HG02571 (cell line): ENCODE data around the gene ALS2CL.

Experiments
- ATAC-seq: cut with Tn5 transposase; IDR thresholded peaks from one replicate; pipeline ENCODE4 v1.9.1; 2021; ENCODE audit warnings: mild to moderate bottlenecking, moderate library complexity; ENCODE audit not compliant: unreplicated experiment

The ALS2CL gene

GRCh38 chr3:46716461-46717441 lies 23.3 kb upstream of the ALS2CL start:
- no peak for ATAC-seq

GRCh38 chr3:46715507-46716175 lies 22.2 kb upstream of the ALS2CL start:
- no peak for ATAC-seq

GRCh38 chr3:46714728-46715506 lies 21.4 kb upstream of the ALS2CL start:
- no peak for ATAC-seq

DNA sequence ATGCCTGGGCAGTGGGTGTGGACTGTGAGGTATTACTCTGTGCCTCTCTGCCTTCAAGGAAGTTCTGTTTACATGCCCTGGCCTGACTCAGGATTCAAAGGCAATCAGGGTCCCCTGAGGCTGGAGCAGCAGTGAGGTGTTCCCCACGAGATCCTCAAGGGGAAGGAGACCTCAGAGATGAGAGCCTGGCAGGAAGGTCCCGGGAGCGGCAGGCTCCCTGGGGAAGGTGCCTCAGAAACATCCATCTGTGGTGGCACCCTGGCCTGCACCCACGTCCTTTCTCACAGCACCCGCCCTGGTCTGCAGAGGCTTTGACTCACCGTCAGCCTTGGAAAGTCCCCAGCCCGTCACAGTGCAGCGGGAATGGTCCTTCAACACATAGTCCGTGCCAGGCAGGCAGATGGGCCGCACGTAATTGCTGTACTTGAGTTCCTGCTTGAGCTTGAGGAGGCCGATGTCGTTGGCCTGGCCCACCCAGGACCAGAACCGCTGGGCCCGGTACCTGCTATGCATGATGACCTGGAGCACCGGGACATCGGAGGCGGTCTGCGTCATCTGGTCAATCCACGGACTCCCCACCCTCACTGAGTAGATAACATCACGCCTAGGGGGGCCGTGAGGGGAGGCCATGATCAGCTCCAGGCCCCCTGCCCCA lies 20.5 kb upstream of the ALS2CL start:
- peak; percentile 71 for ATAC-seq

DNA sequence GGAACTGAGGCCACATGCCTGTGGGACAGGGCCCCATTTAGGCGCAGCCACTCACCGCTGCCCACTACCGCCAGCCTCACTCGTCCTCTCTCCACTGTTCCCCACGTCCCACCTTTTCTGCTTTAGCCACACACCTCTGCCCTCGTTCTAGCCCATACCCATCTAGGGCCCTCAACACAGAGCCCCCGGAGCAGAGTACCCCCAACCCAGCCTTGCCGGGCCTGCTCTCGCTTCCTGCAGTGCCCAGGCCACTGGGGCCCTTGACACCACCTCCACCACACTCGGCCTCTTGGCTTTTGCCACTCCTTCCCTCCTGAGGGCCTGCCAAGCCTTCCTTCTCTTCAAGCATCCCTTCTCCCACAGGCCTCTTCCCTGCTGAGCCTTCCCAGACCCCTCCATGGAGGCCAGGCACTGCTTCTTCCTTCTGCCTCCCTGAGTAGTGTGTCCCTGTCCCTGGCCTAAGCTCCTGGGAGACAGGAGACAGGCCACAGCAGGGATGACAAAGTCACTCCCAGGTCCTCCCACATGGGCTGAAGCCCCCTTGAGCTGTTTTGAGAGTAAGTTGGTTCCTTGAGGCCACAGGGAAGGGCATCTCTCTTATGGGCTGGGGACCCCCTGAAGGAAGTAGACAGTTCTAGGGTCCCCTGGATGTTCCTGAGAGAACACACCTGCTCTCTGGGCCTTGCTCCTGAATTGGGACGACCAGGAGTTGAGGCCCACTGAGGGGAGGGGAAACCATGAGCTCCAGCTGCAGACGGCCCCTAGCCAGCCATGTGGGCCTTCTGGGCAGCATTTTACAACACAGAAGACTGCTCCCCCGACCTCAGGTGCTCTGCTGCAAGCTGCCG lies 19.8 kb upstream of the ALS2CL start:
- no peak for ATAC-seq

GRCh38 chr3:46712191-46713049 lies 18.9 kb upstream of the ALS2CL start:
- ATAC-seq: no peak

- ATAC-seq: no peak
These were observed 18.3 kb upstream of the ALS2CL start for GRCh38 chr3:46711760-46712159.

GRCh38 chr3:46711305-46711704 lies 17.8 kb upstream of the ALS2CL start:
- ATAC-seq: no peak

DNA sequence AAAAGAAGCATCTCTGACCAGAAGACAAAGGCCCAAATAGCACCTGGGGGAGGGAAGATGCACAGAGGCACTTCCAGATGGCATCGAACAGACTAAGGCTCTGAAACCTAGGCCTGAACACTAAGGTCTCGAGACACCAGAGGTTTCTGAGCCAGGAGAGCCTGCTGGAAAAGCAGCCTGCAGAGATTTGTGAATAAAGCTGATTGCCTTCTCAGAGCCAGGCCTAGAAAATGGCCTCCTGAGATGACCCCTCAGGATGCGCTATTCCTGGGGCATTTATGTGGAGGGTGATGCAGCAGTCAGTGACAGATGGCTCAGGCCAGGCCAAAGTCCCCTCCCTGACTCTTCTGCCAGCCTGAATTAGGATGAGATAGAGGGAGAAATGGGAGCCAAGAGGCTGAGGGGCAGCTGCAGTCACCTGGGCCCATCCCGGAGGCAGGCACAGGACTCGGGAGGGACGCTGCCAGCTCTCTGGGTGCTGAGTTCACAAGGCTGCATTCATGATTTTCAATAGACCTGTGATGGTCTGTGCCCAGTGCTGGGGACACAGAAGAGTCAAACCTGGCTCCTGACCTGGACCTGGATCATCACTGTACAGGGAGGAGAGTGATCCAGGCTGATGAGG lies 17.3 kb upstream of the ALS2CL start:
- ATAC-seq: no peak

DNA sequence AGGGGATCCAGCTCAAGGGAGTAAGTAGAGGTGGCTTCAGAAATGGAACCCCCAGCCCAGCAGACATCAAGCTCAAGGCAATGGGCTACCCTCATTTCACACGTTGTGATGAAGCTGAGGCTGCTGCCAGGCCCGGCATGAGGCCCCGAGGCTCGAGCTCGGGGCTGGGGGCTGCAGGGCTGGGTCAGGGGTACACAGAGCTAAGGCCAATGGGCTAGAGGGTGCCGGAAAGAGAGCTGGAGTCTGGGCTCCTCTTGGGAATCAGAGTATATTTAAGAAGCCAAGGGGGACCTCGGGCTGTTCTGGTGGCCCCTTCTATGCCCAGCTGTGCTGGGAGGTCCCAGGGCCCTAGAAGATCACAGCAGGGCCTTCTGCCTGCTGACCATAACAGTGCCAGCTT lies 16.8 kb upstream of the ALS2CL start:
- no peak for ATAC-seq

GRCh38 chr3:46709721-46710120 lies 16.2 kb upstream of the ALS2CL start:
- no peak for ATAC-seq

- ATAC-seq: no peak
These were observed 15.7 kb upstream of the ALS2CL start for GRCh38 chr3:46709157-46709654.

- ATAC-seq: no peak
These were observed 15.1 kb upstream of the ALS2CL start for GRCh38 chr3:46708401-46709156.

DNA sequence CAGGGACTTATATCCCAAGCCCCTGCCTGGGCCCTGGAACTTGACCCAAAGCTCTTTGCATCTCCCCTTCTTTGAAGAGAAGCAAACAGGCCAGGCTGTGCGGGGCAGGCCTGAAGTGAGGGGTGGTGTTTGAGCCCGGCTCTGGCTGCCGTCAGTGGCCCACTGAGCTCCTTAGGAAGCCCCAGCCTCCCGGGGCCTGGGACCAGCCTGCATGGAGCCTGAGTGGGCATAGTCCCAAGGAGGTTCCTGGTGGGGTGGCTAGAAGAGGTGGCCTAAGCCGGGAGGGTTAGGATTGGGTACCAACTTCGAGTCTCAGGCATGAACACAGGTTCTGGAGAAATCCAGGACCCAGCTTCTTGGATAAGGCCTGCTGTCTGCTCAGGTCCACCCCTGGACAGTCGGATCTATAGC lies 14.1 kb upstream of the ALS2CL start:
- ATAC-seq: no peak

DNA sequence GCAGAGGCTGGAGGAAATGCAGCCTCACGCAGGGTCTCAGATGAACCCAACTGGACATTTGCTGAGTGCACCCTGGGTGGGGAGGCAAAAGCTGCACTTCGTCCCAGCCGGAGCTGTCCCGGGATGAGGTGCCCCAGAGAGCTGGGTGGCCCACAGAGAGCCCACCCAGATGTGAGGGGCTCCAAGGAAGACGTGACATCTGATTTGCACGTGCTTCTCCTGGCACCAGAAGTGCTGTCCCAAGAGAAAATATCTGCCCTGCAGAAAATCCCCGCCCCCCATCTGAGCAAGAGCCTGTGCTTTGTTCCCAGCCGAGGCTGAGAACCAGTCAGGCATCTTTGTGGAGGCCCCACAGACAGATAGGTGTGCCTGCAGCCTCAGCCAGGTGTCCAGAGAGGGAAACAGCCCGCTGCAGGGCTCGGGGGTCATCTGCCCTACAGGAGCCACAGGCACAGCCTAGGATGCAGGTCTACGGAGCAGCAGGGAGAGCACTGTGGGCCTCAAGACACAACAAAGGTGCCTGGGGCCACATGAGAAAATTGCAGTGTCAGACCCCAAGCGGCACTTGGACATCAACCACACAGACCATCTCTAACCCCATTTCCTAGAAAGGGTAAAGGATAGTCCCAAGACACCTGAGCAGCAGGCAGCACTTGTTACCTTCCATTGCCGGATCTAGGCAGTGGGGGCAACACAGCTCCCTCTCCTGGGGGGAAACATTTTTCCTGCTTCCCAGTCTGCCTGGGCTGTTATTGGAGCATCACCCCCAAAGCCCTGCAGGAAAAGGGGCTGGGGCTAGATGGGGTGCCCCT lies 13.5 kb upstream of the ALS2CL start:
- no peak for ATAC-seq

DNA sequence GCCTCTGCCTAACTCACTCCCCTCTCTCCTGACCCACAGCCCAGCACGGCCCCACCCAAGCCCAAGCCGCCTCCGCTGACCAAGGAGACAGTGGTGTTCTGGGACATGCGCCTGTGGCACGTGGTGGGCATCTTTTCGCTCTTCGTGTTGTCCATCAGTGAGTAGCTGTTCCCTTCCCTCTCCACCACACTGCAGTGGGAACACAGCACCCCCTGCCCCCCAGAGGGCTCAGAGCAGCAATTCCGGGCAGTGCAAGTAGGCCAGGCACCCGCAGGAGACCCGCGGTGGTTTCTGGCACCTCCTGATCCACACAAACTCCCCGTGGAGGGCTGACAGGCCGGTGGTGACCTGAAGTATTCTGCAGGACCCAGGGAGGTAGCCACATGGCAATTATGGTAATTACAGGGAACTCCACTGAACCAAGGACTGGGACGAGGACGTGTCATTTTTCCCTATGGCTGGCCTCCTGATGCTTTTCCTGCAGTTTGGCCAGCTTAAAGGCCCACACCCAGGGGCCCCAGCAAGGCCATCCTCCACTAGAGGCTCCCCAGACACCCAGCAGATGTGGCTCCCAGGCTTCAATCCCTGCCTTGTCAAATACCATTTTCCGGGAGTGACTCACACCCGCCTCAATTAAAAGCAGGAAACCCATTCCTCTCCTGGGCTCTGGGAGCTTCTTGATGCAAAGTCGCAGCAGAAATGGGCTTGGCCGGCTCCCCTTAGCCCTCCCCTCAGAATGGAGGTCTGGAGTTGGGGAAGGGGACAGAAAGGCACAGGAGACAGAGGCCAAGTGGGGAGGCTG lies 12.5 kb upstream of the ALS2CL start:
- ATAC-seq: no peak
